ENCODE measurements around the gene ATF4.
"Not testable (repeated sequence)": the region's sequence is repeated elsewhere in the genome, so short reads cannot be mapped to it uniquely, and the experiment has no call there.

Gene ATF4

DNA sequence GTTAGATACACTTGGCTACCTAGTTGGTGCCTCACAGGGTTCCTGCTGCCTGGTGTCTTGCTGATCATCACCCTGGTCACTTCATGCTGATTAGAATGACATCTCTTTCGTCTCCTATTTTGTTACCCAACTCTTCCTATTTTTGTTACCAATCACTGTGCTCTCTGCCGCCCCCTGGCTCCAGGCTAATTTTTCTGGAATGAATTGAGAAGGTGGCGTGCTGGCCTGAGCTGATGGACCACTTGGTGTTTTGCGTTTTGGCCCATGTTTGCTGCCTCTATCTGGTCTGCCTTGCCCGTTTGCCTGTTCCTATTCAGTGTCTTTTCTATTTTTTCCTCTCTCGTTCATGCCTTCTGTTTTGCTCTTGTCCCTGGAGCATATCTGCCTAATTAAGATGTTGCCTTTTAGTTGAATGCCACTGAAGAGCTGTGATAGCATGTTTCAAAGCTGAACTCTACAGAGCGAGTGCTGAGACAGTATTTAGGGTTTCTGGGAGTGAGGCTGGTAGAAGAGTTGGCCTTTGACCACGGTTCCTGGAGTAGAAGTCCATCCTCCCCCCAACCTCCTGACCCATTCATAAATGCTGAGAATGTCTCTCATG lies 5.9 kb upstream of the ATF4 start:
- no peak for DNase-seq

GRCh38 chr22:39515266-39516050 lies 4.9 kb upstream of the ATF4 start:
- DNase-seq: no peak

GRCh38 chr22:39517470-39517869 lies 2.9 kb upstream of the ATF4 start:
- no peak for DNase-seq

GRCh38 chr22:39518144-39518786 lies 2.1 kb upstream of the ATF4 start:
- DNase-seq: no peak

GRCh38 chr22:39518996-39519680 lies 1.2 kb upstream of the ATF4 start:
- peak; percentile 55 for DNase-seq

GRCh38 chr22:39519681-39520225 lies 609 bp upstream of the ATF4 start:
- peak; percentile 97 for DNase-seq

DNA sequence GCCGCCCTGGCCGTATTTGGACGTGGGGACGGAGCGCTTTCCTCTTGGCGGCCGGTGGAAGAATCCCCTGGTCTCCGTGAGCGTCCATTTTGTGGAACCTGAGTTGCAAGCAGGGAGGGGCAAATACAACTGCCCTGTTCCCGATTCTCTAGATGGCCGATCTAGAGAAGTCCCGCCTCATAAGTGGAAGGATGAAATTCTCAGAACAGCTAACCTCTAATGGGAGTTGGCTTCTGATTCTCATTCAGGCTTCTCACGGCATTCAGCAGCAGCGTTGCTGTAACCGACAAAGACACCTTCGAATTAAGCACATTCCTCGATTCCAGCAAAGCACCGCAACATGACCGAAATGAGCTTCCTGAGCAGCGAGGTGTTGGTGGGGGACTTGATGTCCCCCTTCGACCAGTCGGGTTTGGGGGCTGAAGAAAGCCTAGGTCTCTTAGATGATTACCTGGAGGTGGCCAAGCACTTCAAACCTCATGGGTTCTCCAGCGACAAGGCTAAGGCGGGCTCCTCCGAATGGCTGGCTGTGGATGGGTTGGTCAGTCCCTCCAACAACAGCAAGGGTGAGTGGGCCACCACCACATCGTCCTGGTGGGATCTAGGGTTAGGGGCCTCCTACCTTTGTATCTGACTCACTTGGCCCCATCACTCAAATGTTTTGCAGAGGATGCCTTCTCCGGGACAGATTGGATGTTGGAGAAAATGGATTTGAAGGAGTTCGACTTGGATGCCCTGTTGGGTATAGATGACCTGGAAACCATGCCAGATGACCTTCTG lies 934 bp downstream of the ATF4 start:
- not testable (repeated sequence) for DNase-seq

GRCh38 chr22:39522091-39522490 lies 1.7 kb downstream of the ATF4 start:
- DNase-seq: not testable (repeated sequence)

DNA sequence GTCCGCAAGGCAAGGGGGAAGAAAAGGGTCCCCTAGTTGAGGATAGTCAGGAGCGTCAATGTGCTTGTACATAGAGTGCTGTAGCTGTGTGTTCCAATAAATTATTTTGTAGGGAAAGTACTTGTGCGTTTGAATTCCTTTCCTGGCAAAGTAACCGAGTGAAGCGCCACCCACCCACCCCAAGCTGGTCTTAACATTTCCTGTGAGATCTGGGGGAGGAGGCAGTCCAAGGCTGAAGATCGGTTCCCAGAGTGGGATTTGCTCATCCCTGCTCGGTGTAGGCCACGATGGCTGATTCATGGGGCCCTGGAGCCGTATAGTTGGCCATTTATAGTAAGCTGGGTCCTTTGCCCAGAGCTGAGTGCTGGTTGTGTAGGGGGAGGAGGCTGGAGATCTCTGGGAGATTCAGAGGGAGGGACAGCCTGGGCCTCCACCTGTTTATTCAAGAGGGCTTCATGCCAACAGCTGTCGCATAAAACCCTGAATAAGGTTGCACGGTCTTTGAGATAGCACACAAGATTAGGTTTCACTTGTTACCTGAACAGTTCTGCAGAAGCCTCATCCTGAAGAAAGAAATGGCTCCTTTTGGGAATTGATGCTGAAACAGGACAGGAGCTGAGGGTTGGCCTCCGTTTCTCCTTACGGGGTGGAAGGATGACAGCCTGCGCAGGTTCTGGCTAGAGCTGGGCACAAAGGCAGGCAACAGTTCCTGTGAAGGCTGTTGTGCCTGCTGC lies 2.4 kb downstream of the ATF4 start:
- DNase-seq: peak; percentile 72

DNA sequence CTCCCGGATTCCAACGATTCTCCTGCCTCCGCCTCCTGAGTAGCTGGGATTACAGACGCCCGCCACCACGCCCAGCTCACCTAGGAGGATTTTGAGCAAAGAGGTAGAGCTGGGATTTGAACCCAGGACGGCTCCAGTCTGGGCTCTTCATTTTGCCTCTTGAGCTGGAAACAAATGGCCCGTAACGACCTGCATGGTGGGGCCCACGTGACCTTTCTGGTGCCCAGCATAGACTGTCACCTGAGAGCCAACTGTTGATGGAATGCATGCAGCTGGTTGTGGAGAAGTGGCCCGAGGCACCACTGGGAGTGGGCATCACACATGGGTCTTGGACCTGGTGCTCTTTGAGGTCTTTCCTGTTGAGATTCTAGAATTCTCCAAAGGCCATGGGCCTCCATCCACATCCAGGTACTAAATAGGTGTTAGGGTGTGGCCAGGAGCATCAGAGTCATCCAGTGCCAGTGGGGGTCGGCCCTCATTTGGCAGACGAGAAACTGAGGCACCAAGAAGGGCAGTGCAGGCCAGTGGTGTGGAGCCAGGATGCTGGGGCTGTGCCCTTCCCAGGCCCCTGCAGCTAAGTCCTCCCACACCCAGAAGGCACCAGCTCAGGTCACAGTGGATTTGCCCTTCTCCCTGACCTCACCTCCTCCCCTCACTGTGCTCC lies 3.9 kb downstream of the ATF4 start:
- no peak for DNase-seq

GRCh38 chr22:39524753-39525657 lies 4.6 kb downstream of the ATF4 start:
- no peak for DNase-seq

DNA sequence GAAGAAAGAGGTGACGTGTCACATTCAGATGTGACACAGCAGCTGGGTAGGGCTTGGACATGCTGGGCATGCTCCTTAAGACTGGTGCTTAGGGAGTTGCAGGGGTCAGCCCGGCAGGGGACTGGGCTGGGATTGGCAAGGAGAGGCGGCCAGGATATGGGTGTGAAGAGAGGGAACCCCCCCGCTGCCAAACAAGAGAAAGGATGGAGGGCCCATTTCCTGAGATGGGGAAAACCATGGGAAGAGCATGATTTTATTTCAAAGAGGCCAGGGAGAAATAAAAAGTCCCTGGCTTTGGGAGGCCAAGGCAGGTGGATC lies 5.3 kb downstream of the ATF4 start:
- DNase-seq: no peak

- DNase-seq: no peak
Measured at GRCh38 chr22:39526736-39527171, 6.4 kb downstream of the ATF4 start.

GRCh38 chr22:39527481-39527961 lies 7.2 kb downstream of the ATF4 start:
- peak; percentile 62 for DNase-seq

- DNase-seq: peak; percentile 55
Measured at GRCh38 chr22:39528080-39528661, 7.8 kb downstream of the ATF4 start.

GRCh38 chr22:39528681-39529486 lies 8.5 kb downstream of the ATF4 start:
- DNase-seq: peak; percentile 97

- DNase-seq: no peak
Measured at GRCh38 chr22:39529487-39529851, 9.1 kb downstream of the ATF4 start.

GRCh38 chr22:39530116-39530515 lies 9.8 kb downstream of the ATF4 start:
- DNase-seq: no peak

All from DMS153 (cell line).